CD14-positive monocyte (primary cell): Measurements from ENCODE around the gene XRCC4. TPM values are rescaled to one million over a fixed set of nuclear protein-coding genes. Genes with fewer than 3 reads are reported as not detected.

Source experiments
- DNase-seq, 3 donors: peaks; one replicate each; pipeline ENCODE4 v3.0.0-alpha.2; 2011 to 2022
- H2AFZ ChIP-seq: 2 replicates; pipeline ENCODE4 v1.6.0; 2012; ENCODE audit warnings: mild to moderate bottlenecking, low read depth, low read length, inconsistent platforms; ENCODE audit not compliant: insufficient read depth, poor library complexity, severe bottlenecking
- H3K27ac ChIP-seq, 2 donors: 1 replicate in 1 of 2; 2 replicates in 1 of 2; pipeline ENCODE4 v1.5.1; 2012 to 2013; ENCODE audit warnings: low read length in 2 of 2, control low read depth in 1 of 2, inconsistent platforms in 1 of 2, low read depth in 1 of 2, mild to moderate bottlenecking in 1 of 2
- H3K27me3 ChIP-seq, 2 donors: one replicate each; pipeline versions ENCODE4 v1.6.0 to v1.6.1; 2011 to 2013; ENCODE audit warnings: low read length in 2 of 2; ENCODE audit not compliant: control insufficient read depth in 2 of 2, insufficient read depth in 2 of 2
- H3K36me3 ChIP-seq, 2 donors: replicated peaks in 1 of 2; 1 replicate in 1 of 2; 2 replicates in 1 of 2; pipeline versions ENCODE4 v1.5.1 to v1.6.1; 2012 to 2013; ENCODE audit warnings: low read length in 2 of 2, control low read depth in 1 of 2, inconsistent platforms in 1 of 2, mild to moderate bottlenecking in 1 of 2; ENCODE audit not compliant: insufficient read depth in 2 of 2, control insufficient read depth in 1 of 2
- H3K4me1 ChIP-seq, 2 donors: 1 replicate in 1 of 2; 2 replicates in 1 of 2; pipeline versions ENCODE4 v1.5.1 to v1.6.1; 2012 to 2013; ENCODE audit warnings: low read length in 2 of 2, control low read depth in 1 of 2, inconsistent platforms in 1 of 2, mild to moderate bottlenecking in 1 of 2, moderate library complexity in 1 of 2; ENCODE audit not compliant: insufficient read depth in 2 of 2, control insufficient read depth in 1 of 2
- H3K4me2 ChIP-seq: replicated peaks from 2 replicates; pipeline ENCODE3; 2012; ENCODE audit warnings: low read length, moderate library complexity, mild to moderate bottlenecking; ENCODE audit not compliant: poor library complexity, severe bottlenecking; ENCODE audit errors: extremely low read depth
- H3K4me3 ChIP-seq, 3 experiments: fragments of 200-600 bp in 1 of 3; sonication (generic) in 1 of 3; replicated peaks in 1 of 3; 1 replicate in 2 of 3; 2 replicates in 1 of 3; pipeline ENCODE4 v1.5.1; 2011 to 2013; ENCODE audit warnings: low read length in 3 of 3, mild to moderate bottlenecking in 3 of 3, control low read depth in 2 of 3, low read depth in 2 of 3, inconsistent platforms in 1 of 3, moderate library complexity in 1 of 3
- H3K79me2 ChIP-seq: 2 replicates; pipeline ENCODE4 v1.6.0; 2012; ENCODE audit warnings: mild to moderate bottlenecking, control low read depth, inconsistent platforms, low read length, moderate library complexity; ENCODE audit not compliant: insufficient read depth
- H3K9ac ChIP-seq: 2 replicates; pipeline ENCODE4 v1.6.0; 2017; ENCODE audit warnings: low read length, mild to moderate bottlenecking; ENCODE audit not compliant: insufficient read depth, poor library complexity, severe bottlenecking
- H3K9me3 ChIP-seq, 2 donors: replicated peaks in 1 of 2; 1 replicate in 1 of 2; 2 replicates in 1 of 2; pipeline versions ENCODE4 v1.5.1 to v1.6.1; 2012 to 2013; ENCODE audit warnings: low read length in 2 of 2, control low read depth in 1 of 2; ENCODE audit not compliant: control insufficient read depth in 1 of 2, insufficient read depth in 1 of 2
- H4K20me1 ChIP-seq: 2 replicates; pipeline ENCODE4 v1.6.0; 2012; ENCODE audit warnings: mild to moderate bottlenecking, low read length, control low read depth, moderate library complexity; ENCODE audit not compliant: insufficient read depth
- H3K27ac Mint-ChIP-seq, 7 donors: one replicate each; pipeline ENCODE4 v1.8.0; 2020; ENCODE audit warnings: mild to moderate bottlenecking in 7 of 7, mixed read lengths in 7 of 7, moderate library complexity in 6 of 7, inconsistent platforms in 2 of 7
- H3K27me3 Mint-ChIP-seq, 3 donors: one replicate each; pipeline ENCODE4 v1.8.0; 2021 to 2022; ENCODE audit warnings: low read depth in 3 of 3, mild to moderate bottlenecking in 3 of 3, mixed read lengths in 3 of 3, moderate library complexity in 3 of 3, inconsistent platforms in 1 of 3
- H3K36me3 Mint-ChIP-seq, 2 donors: one replicate each; pipeline ENCODE4 v1.8.0; 2020; ENCODE audit warnings: mixed read lengths in 2 of 2, inconsistent platforms in 1 of 2, mild to moderate bottlenecking in 1 of 2
- H3K4me1 Mint-ChIP-seq: one replicate; pipeline ENCODE4 v1.8.0; 2020; ENCODE audit warnings: mild to moderate bottlenecking, mixed read lengths
- H3K4me3 Mint-ChIP-seq, 2 donors: one replicate each; pipeline ENCODE4 v1.8.0; 2020; ENCODE audit warnings: mild to moderate bottlenecking in 2 of 2, mixed read lengths in 2 of 2, moderate library complexity in 1 of 2
- H3K9me3 Mint-ChIP-seq, 7 donors: one replicate each; pipeline ENCODE4 v1.8.0; 2020 to 2022; ENCODE audit warnings: mixed read lengths in 7 of 7, mild to moderate bottlenecking in 6 of 7, moderate library complexity in 6 of 7, inconsistent platforms in 2 of 7
- CTCF ChIP-seq: fragments of 200-600 bp; IDR thresholded peaks from one replicate; pipeline ENCODE4 v1.8.0; 2022; ENCODE audit warnings: antibody characterized with exemption, mild to moderate bottlenecking
- WGBS: methylation state at CpG from one replicate; pipeline ENCODE4 v1.1.5; 2013; ENCODE audit warnings: missing lambda C conversion rate; ENCODE audit not compliant: insufficient coverage; 5-methylcytosine and 5-hydroxymethylcytosine counted together
- intact Hi-C, 2 donors: fragments of 100-400 bp; cut with micrococcal nuclease; formaldehyde crosslinking; loops; one replicate each; pipeline versions ENCODE4 v1.15.0 to v1.15.1; 2023
- polyA plus RNA-seq, 3 donors: library from polyadenylated mRNA; depleted of rRNA in 1 of 3; unstranded in 2 of 3; stranded (reverse) in 1 of 3; fragments of 300-500 nt in 2 of 3; fragments of >200 nt in 1 of 3; fragmentation: Illumina TruSeq in 2 of 3; gene quantifications; 1 replicate in 2 of 3; 2 replicates in 1 of 3; pipeline ENCODE4 v1.2.3, GENCODE V29; 2012 to 2021

The XRCC4 gene
- polyA plus RNA-seq, 3 donors: 4.0 to 21.8 (median 16.3) TPM

DNA sequence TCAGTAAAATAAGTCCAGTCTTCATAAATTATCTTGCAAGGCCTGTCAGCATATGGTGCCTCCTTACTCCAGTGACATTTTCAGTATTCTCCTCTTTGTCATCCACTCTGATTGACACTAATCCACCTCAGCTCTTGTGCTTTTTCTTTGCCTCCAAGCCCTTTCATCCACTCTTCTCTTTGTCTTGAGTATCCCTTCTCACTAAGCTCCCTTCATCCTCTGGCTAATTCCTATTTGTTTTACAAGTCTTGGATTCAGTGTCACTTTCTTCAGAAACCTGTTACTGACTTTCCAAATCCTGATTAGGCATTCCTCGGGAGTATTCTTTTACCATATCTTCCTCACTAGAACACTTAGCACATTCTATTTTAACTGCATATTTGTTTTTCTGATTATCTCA, 293.6 kb downstream of the XRCC4 start:
- TF ChIP-seq CTCF: no peak
- Histone ChIP-seq H3K79me2 (peaks cover 6% of the 10 kb centered on the region), H3K27me3 (no peaks in the 10 kb centered on the region), H3K9ac (no peak overlapping the region), H3K36me3 (no peaks in the 10 kb centered on the region), H3K9me3 (no peaks in the 10 kb centered on the region), H2AFZ (peak overlapping the region; percentile 8), H3K4me2 (no peak overlapping the region), H3K27ac (peak overlapping the region in 1 of 2 donors; percentile 99), H3K4me3 (peak overlapping the region in 1 of 3 experiments; percentile 60), H3K4me1 (peaks cover 66 to 73% of the 10 kb centered on the region in 2 donors), H4K20me1 (no peaks in the 10 kb centered on the region)
- 100% methylated on average over 1 of the region's 1 CpG for WGBS
- no peak for DNase-seq
- peaks cover 15% of the 10 kb centered on the region in 2 donors for H3K36me3 Mint-ChIP-seq
- peaks cover 0 to 3% (median 0%) of the 10 kb centered on the region in 3 donors for H3K27me3 Mint-ChIP-seq
- no peak overlapping the region for H3K4me3 Mint-ChIP-seq
- H3K4me1 Mint-ChIP-seq: peaks cover 62% of the 10 kb centered on the region
- peaks cover 0 to 7% (median 3%) of the 10 kb centered on the region in 7 donors for H3K9me3 Mint-ChIP-seq
- intact Hi-C loops: loop anchor here in 1 of 2 donors (5.0 kb wide), 1 partner anchor 59 kb away; no protein-coding TSS in a partner anchor
- H3K27ac Mint-ChIP-seq: peak overlapping the region; percentile 94 to 99 (median 97)

DNA sequence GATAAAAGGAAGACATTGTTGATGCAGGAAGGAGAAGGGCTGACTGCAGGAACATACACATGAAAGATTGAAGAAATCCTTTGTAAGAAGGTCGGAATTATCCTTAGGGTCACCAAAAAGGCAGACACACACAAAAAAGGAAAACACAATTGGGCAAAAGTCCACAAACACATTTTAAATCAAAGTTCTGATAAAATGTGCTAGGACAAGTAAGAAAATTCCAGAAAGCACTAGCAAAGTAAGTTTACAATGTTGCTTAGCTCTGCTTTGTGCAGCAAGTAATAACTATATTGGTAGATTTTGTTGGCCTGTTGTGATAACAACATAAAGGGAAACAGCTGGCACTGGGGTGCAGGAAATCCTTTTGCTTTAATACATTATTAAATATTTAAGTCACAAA, 294.4 kb downstream of the XRCC4 start:
- intact Hi-C loops: loop anchor here in 1 of 2 donors (5.0 kb wide), 1 partner anchor 59 kb away; no protein-coding TSS in a partner anchor
- H3K27me3 ChIP-seq: no peaks in the 10 kb centered on the region

More for the DNA sequence above, 294.4 kb downstream of the XRCC4 start:
- no peak overlapping the region for H2AFZ ChIP-seq
- DNase-seq: no peak
- WGBS: no CpG with 5 or more reads among the region's 1 CpG
- no peak overlapping the region for H3K9ac ChIP-seq
- peaks cover 65% of the 10 kb centered on the region for H3K4me1 Mint-ChIP-seq
- H4K20me1 ChIP-seq: no peaks in the 10 kb centered on the region
- no peak overlapping the region for H3K27ac ChIP-seq
- peaks cover 6% of the 10 kb centered on the region for H3K79me2 ChIP-seq
- peaks cover 69 to 76% of the 10 kb centered on the region in 2 donors for H3K4me1 ChIP-seq
- no peaks in the 10 kb centered on the region for H3K36me3 ChIP-seq
- no peak overlapping the region for H3K4me3 Mint-ChIP-seq
- H3K4me2 ChIP-seq: no peak overlapping the region
- peaks cover 0 to 3% (median 0%) of the 10 kb centered on the region in 3 donors for H3K27me3 Mint-ChIP-seq
- H3K4me3 ChIP-seq: no peak overlapping the region
- peaks cover 0 to 7% (median 2%) of the 10 kb centered on the region in 7 donors for H3K9me3 Mint-ChIP-seq
- H3K36me3 Mint-ChIP-seq: peaks cover 13 to 14% of the 10 kb centered on the region in 2 donors
- H3K27ac Mint-ChIP-seq: peak overlapping the region in 3 of 7 donors; percentile 0 to 99 (median 70)
- TF ChIP-seq CTCF: no peak
- H3K9me3 ChIP-seq: no peaks in the 10 kb centered on the region
